MM.1S (cell line): ENCODE measurements around the gene COLEC12.

Source experiments
- CTCF ChIP-seq: fragments of 300-600 bp; sonication (generic); IDR thresholded peaks from 2 replicates; pipeline ENCODE4 v1.5.1; 2016; ENCODE audit warnings: antibody characterized with exemption, low read length, mixed read lengths
- EZH2 ChIP-seq: fragments of 300-600 bp; sonication (generic); optimal IDR thresholded peaks from 2 replicates; pipeline ENCODE3; 2017; ENCODE audit warnings: low read depth, mild to moderate bottlenecking, antibody characterized with exemption, low read length, mixed read lengths

- TF ChIP-seq CTCF: no peak
- TF ChIP-seq EZH2: no peak
Observed at GRCh38 chr18:519019-519879, 18.7 kb upstream of the COLEC12 start.
